IMR-90 (cell line): ENCODE results near the gene C1orf105. TPM values are rescaled to one million over a fixed set of nuclear protein-coding genes. Genes with fewer than 3 reads are reported as not detected.

Experiments used
- ATAC-seq: fragments of 200-7000 bp; cut with Tn5 transposase; 2 replicates; pipeline ENCODE4 v1.9.1; 2020; ENCODE audit warnings: low read depth, mild to moderate bottlenecking, moderate library complexity
- BruUV-seq: library from RNA; stranded (reverse); fragments of 400-500 nt; replicated peaks from 2 replicates; lab custom pipeline; 2021; lab: Mats Ljungman, UMichigan
- CTCF ChIA-PET: fragments of 300-600 bp; formaldehyde crosslinking; extraction: SDS; loops from one replicate; lab custom pipeline; 2021; ENCODE audit warnings: antibody characterized with exemption; lab: Yijun Ruan, JAX
- POLR2A ChIA-PET: fragments of 300-600 bp; sonication (Branson Sonifier 250); formaldehyde crosslinking; loops from one replicate; lab custom pipeline; 2022; ENCODE audit warnings: antibody characterized with exemption; ENCODE audit not compliant: unreplicated experiment; lab: Charles Lee
- DNase-seq: peaks from one replicate; pipeline ENCODE4 v3.0.0; 2013
- H2AFZ ChIP-seq: replicated peaks from 2 replicates; pipeline ENCODE3; 2013; ENCODE audit warnings: low read length, mild to moderate bottlenecking; ENCODE audit not compliant: poor library complexity
- H2AK5ac ChIP-seq: 2 replicates; pipeline ENCODE4 v1.6.1; 2013; ENCODE audit warnings: low read depth, low read length, inconsistent platforms
- H2AK9ac ChIP-seq: replicated peaks from 2 replicates; pipeline ENCODE3; 2013; ENCODE audit warnings: mild to moderate bottlenecking, low read depth, low read length, moderate library complexity; ENCODE audit not compliant: poor library complexity
- H2BK120ac ChIP-seq: 2 replicates; pipeline ENCODE4 v1.6.1; 2013; ENCODE audit warnings: low read depth, low read length, inconsistent platforms
- H2BK15ac ChIP-seq: 3 replicates; pipeline ENCODE4 v1.6.1; 2013; ENCODE audit warnings: low read depth, low read length, inconsistent platforms
- H2BK20ac ChIP-seq: 2 replicates; pipeline ENCODE4 v1.6.1; 2013; ENCODE audit warnings: low read depth, mild to moderate bottlenecking, inconsistent platforms, low read length, moderate library complexity
- H2BK5ac ChIP-seq: 2 replicates; pipeline ENCODE4 v1.6.1; 2013; ENCODE audit warnings: mild to moderate bottlenecking, low read depth, low read length, inconsistent platforms; ENCODE audit not compliant: poor library complexity, severe bottlenecking
- H3K14ac ChIP-seq: replicated peaks from 2 replicates; pipeline ENCODE4 v1.6.1; 2013; ENCODE audit warnings: low read depth, low read length, inconsistent platforms
- H3K18ac ChIP-seq: 2 replicates; pipeline ENCODE4 v1.6.1; 2013; ENCODE audit warnings: low read depth, low read length, control low read depth
- H3K23ac ChIP-seq: 2 replicates; pipeline ENCODE4 v1.6.1; 2013; ENCODE audit warnings: low read depth, low read length, inconsistent platforms
- H3K27ac ChIP-seq: 2 replicates; pipeline ENCODE4 v1.5.1; 2013; ENCODE audit warnings: mild to moderate bottlenecking, control low read depth, low read length; ENCODE audit not compliant: insufficient read depth
- H3K27me3 ChIP-seq: 2 replicates; pipeline ENCODE4 v1.6.1; 2013; ENCODE audit warnings: low read length; ENCODE audit not compliant: control insufficient read depth, insufficient read depth
- H3K36me3 ChIP-seq: 2 replicates; pipeline ENCODE4 v1.6.1; 2013; ENCODE audit warnings: low read length, mixed read lengths; ENCODE audit not compliant: control insufficient read depth, insufficient read depth
- H3K4ac ChIP-seq: 2 replicates; pipeline ENCODE4 v1.6.1; 2013; ENCODE audit warnings: low read depth, low read length, inconsistent platforms
- H3K4me1 ChIP-seq: 2 replicates; pipeline ENCODE4 v1.6.1; 2013; ENCODE audit warnings: low read length, mixed read lengths; ENCODE audit not compliant: control insufficient read depth, insufficient read depth
- H3K4me2 ChIP-seq: 2 replicates; pipeline ENCODE4 v1.6.1; 2013; ENCODE audit warnings: low read depth, mild to moderate bottlenecking, control low read depth, low read length, moderate library complexity
- H3K4me3 ChIP-seq: 2 replicates; pipeline ENCODE4 v1.5.1; 2013; ENCODE audit warnings: low read depth, mild to moderate bottlenecking, control low read depth, low read length, moderate library complexity; ENCODE audit not compliant: insufficient read depth
- H3K56ac ChIP-seq: 2 replicates; pipeline ENCODE4 v1.6.1; 2013; ENCODE audit warnings: low read length, inconsistent platforms; ENCODE audit not compliant: insufficient read depth; ENCODE audit errors: extremely low read depth
- H3K79me1 ChIP-seq, 2 experiments: 2 replicates each; pipeline ENCODE4 v1.6.1; 2013; ENCODE audit warnings: low read length in 2 of 2, inconsistent platforms in 1 of 2, low read depth in 1 of 2
- H3K9ac ChIP-seq: 2 replicates; pipeline ENCODE4 v1.6.1; 2013; ENCODE audit warnings: low read depth, low read length, control low read depth
- H3K9me1 ChIP-seq: 2 replicates; pipeline ENCODE4 v1.6.1; 2013; ENCODE audit warnings: low read length, inconsistent platforms; ENCODE audit not compliant: insufficient read depth
- H3K9me3 ChIP-seq: 2 replicates; pipeline ENCODE4 v1.6.1; 2013; ENCODE audit warnings: low read length; ENCODE audit not compliant: control insufficient read depth, insufficient read depth
- H4K20me1 ChIP-seq: 2 replicates; pipeline ENCODE4 v1.6.1; 2013; ENCODE audit warnings: low read length, inconsistent platforms; ENCODE audit not compliant: insufficient read depth
- H4K5ac ChIP-seq: 2 replicates; pipeline ENCODE4 v1.6.1; 2013; ENCODE audit warnings: mild to moderate bottlenecking, low read depth, low read length, control low read depth
- H4K8ac ChIP-seq, 2 experiments: 2 replicates each; pipeline ENCODE4 v1.6.1; 2013; ENCODE audit warnings: low read depth in 2 of 2, low read length in 2 of 2, control low read depth in 1 of 2, inconsistent platforms in 1 of 2
- H4K91ac ChIP-seq: 2 replicates; pipeline ENCODE4 v1.6.1; 2013; ENCODE audit warnings: low read depth, low read length, inconsistent platforms; ENCODE audit not compliant: insufficient read depth
- BHLHE40 ChIP-seq: fragments of 150-350 bp; IDR thresholded peaks from 2 replicates; pipeline ENCODE4 v1.6.1; 2016; ENCODE audit warnings: mild to moderate bottlenecking, low read depth, low read length
- CHD1 ChIP-seq: IDR thresholded peaks from 2 replicates; pipeline ENCODE4 v1.6.1; 2012; ENCODE audit warnings: low read depth, low read length, improper control_type of control experiment
- CTCF ChIP-seq: conservative IDR thresholded peaks from 2 replicates; pipeline ENCODE4 v1.5.1; 2012; ENCODE audit warnings: mild to moderate bottlenecking, low read depth, low read length, improper control_type of control experiment
- FOS ChIP-seq: fragments of 150-350 bp; IDR thresholded peaks from 2 replicates; pipeline ENCODE4 v1.6.1; 2016; ENCODE audit warnings: low read depth, low read length
- MAFK ChIP-seq: IDR thresholded peaks from 2 replicates; pipeline ENCODE4 v1.6.1; 2012; ENCODE audit warnings: low read depth, low read length, improper control_type of control experiment
- MAZ ChIP-seq: IDR thresholded peaks from 2 replicates; pipeline ENCODE4 v1.6.1; 2012; ENCODE audit warnings: low read depth, mild to moderate bottlenecking, low read length, improper control_type of control experiment, moderate library complexity, borderline replicate concordance
- MXI1 ChIP-seq: IDR thresholded peaks from 2 replicates; pipeline ENCODE4 v1.6.1; 2012; ENCODE audit warnings: low read depth, mild to moderate bottlenecking, low read length, moderate library complexity, borderline replicate concordance
- NFE2L2 ChIP-seq: fragments of 150-350 bp; IDR thresholded peaks from 2 replicates; pipeline ENCODE4 v1.6.1; 2016; ENCODE audit warnings: low read depth, mild to moderate bottlenecking, low read length
- RAD21 ChIP-seq: IDR thresholded peaks from 2 replicates; pipeline ENCODE4 v1.6.1; 2012; ENCODE audit warnings: low read length, improper control_type of control experiment
- RCOR1 ChIP-seq: IDR thresholded peaks from 2 replicates; pipeline ENCODE4 v1.6.1; 2012; ENCODE audit warnings: mild to moderate bottlenecking, low read length, improper control_type of control experiment; ENCODE audit not compliant: insufficient replicate concordance
- RFX5 ChIP-seq: IDR thresholded peaks from 2 replicates; pipeline ENCODE4 v1.8.0; 2012; ENCODE audit warnings: low read depth, mild to moderate bottlenecking, low read length, moderate library complexity
- SMC3 ChIP-seq: fragments of 150-350 bp; IDR thresholded peaks from 2 replicates; pipeline ENCODE4 v1.6.1; 2016; ENCODE audit warnings: low read depth, mild to moderate bottlenecking, antibody characterized with exemption, low read length, moderate library complexity
- WGBS, 2 experiments: methylation state at CpG; one replicate each; pipeline versions ENCODE4 v1.1.5 to v1.1.7; 2013; ENCODE audit warnings: missing lambda C conversion rate in 2 of 2; ENCODE audit not compliant: insufficient read length in 1 of 2; ENCODE audit errors: extremely low coverage in 2 of 2; 5-methylcytosine and 5-hydroxymethylcytosine counted together
- dilution Hi-C: fragments of 300-500 bp; cut with HindIII; formaldehyde crosslinking; loops from one replicate; pipeline ENCODE4 v1.14.3; 2018; ENCODE audit warnings: low sequenced_read_pairs; ENCODE audit not compliant: unreplicated experiment
- in situ Hi-C: fragments of 300-500 bp; cut with MboI; formaldehyde crosslinking; loops from 3 replicates; pipeline ENCODE4 v1.14.3; 2019; ENCODE audit warnings: low sequenced_read_pairs, inconsistent platforms, mixed read lengths
- intact Hi-C: fragments of 100-400 bp; cut with micrococcal nuclease; formaldehyde crosslinking; loops from 2 replicates; pipeline ENCODE4 v1.10.0; 2022
- polyA plus RNA-seq, 3 experiments: library from polyadenylated mRNA; depleted of rRNA; stranded (reverse); fragments of >200 nt; gene quantifications; 2 replicates each; pipeline ENCODE4 v1.2.3, GENCODE V29; 2012; ENCODE audit warnings: low replicate concordance in 1 of 3
- total RNA-seq: library from RNA; depleted of rRNA; stranded (reverse); fragments of >200 nt; gene quantifications from 2 replicates; pipeline ENCODE4 v1.2.3, GENCODE V29; 2012
- TF ChIP-seq, protein P1 (sequence below): fragments of 150-350 bp; IDR thresholded peaks from 2 replicates; pipeline ENCODE4 v1.6.1; 2017; ENCODE audit warnings: mild to moderate bottlenecking, antibody characterized with exemption, low read length, low read depth
- TF ChIP-seq, protein P2 (sequence below): fragments of 150-350 bp; IDR thresholded peaks from 2 replicates; pipeline ENCODE4 v1.6.1; 2016; ENCODE audit warnings: low read depth, mild to moderate bottlenecking, low read length, moderate library complexity, borderline replicate concordance

The C1orf105 gene
- total and polyA plus RNA-seq, 2 of the 4 experiments (the other 2 are of a cell fraction) = not detected

- Histone ChIP-seq H4K5ac (no peak overlapping the region), H2AK5ac (no peak overlapping the region), H3K9ac (no peak overlapping the region), H2BK120ac (no peak overlapping the region), H3K4me1 (no peaks in the 10 kb centered on the region), H2AFZ (no peak overlapping the region), H3K27me3 (peaks cover 12% of the 10 kb centered on the region), H3K9me1 (no peaks in the 10 kb centered on the region), H2BK15ac (no peak overlapping the region), H3K18ac (no peak overlapping the region), H3K14ac (no peak overlapping the region), H3K23ac (no peak overlapping the region), H2BK5ac (no peak overlapping the region), H3K79me1 (no peaks in the 10 kb centered on the region), H4K91ac (no peak overlapping the region), H3K56ac (no peak overlapping the region), H4K8ac (no peak overlapping the region), H4K20me1 (no peaks in the 10 kb centered on the region), H3K4me2 (no peak overlapping the region), H3K9me3 (no peaks in the 10 kb centered on the region), H3K4ac (no peak overlapping the region), H2AK9ac (no peak overlapping the region), H3K36me3 (no peaks in the 10 kb centered on the region), H3K27ac (no peak overlapping the region), H2BK20ac (no peak overlapping the region), H3K4me3 (no peak overlapping the region)
- WGBS, 2 experiments = no CpG with 5 or more reads among the region's 2 CpGs
- ATAC-seq (no peak), DNase-seq (no peak)
- POLR2A ChIA-PET = no interaction called here
- in situ Hi-C loops = no loop called here
- dilution Hi-C loops = no loop called here
- CTCF ChIA-PET = no interaction called here
- TF ChIP-seq BHLHE40 (no peak), MAFK (no peak), FOS (no peak), CTCF (no peak), RFX5 (no peak), RCOR1 (no peak), CHD1 (no peak), NFE2L2 (no peak), MXI1 (no peak), RAD21 (no peak), MAZ (no peak), SMC3 (no peak)
- TF ChIP-seq, protein P1, sequence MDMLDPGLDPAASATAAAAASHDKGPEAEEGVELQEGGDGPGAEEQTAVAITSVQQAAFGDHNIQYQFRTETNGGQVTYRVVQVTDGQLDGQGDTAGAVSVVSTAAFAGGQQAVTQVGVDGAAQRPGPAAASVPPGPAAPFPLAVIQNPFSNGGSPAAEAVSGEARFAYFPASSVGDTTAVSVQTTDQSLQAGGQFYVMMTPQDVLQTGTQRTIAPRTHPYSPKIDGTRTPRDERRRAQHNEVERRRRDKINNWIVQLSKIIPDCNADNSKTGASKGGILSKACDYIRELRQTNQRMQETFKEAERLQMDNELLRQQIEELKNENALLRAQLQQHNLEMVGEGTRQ = no peak
- TF ChIP-seq, protein P2, sequence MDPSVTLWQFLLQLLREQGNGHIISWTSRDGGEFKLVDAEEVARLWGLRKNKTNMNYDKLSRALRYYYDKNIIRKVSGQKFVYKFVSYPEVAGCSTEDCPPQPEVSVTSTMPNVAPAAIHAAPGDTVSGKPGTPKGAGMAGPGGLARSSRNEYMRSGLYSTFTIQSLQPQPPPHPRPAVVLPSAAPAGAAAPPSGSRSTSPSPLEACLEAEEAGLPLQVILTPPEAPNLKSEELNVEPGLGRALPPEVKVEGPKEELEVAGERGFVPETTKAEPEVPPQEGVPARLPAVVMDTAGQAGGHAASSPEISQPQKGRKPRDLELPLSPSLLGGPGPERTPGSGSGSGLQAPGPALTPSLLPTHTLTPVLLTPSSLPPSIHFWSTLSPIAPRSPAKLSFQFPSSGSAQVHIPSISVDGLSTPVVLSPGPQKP = no peak
- intact Hi-C loops = no loop called here
- no TSS peak for BruUV-seq
Measured at GRCh38 chr1:172470149-172470548, 49.7 kb downstream of the C1orf105 start.
